Islet of Langerhans (tissue), 1 donor: Measurements from ENCODE around the gene THADA.

Experiments used
- FAIRE-seq: peaks from one replicate; lab custom pipeline; 2011; peaks lifted over from hg19 to GRCh38; lab: Jason Lieb, UNC

THADA gene

DNA sequence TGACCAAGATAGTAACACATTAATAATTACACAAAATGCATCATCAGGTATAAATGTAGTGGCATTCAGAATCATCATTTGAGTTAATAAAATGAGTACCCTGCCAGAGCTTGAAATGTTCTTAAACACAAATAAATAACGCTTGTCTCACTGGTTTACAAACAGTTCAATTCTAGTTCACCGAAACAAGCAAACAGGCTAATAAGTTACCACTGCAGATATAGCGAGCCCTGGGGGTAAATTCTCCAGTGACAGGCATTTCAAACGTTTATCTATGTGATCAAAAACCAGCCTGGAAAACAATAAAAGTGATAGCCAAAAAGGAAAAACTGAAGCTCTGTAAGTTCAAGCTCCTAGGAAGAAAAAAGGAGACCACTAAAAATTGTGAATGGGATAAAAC, 152.6 kb downstream of the THADA start:
- FAIRE-seq: no peak

DNA sequence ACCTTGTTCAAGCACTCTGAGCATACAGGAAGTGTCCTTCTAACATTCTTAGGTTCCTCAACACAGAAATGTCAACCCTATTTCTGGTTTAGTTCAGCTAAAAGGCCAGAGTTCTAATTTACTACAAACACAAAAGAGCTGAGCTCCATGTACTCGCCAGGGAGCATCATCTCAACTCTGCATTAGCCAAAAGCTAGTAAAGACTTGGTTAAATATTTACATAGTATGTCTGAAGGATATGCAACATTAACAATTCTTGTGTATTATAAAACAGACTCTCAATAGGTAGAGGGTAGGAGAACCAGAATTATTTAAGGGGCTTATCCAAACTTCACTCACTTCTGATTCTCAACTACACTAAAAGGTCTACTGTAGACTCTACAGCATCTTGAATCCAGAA, 154.6 kb downstream of the THADA start:
- FAIRE-seq: peak; percentile 60

DNA sequence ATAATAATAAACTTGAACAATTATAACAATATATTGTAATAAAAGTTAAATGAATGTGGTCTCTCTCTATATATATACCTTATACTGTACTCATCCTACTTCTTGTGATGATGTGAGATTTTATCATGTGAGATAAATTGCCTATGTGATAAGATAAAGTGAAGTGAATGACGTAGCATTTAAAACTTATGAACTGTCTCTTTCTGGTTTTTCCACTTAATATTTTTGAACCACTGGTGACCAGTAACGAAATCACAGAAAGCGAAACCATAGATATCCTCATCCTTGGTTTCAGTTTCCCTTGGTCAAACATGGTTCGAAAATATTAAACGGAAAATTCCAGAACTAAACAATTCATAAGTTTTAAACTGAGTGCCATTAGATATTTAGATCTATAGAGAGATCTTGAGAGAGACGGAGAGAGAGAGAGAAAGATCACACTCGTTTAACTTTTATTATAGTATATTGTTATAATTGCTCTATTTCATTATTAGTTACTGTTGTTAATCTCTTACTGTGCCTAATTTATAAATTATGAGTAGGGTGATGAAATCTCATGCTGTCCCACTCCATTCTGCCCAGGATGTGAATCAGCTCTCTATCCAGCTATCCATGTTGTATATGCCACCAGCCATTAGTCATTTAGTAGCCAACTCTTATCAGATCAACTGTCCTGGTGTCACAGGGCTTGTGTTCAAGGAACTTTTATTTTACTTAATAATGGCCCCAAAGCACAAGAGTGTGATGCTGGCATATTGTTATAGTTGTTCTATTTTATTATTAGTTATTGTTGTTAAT, 156.8 kb downstream of the THADA start:
- FAIRE-seq: peak; percentile 24

DNA sequence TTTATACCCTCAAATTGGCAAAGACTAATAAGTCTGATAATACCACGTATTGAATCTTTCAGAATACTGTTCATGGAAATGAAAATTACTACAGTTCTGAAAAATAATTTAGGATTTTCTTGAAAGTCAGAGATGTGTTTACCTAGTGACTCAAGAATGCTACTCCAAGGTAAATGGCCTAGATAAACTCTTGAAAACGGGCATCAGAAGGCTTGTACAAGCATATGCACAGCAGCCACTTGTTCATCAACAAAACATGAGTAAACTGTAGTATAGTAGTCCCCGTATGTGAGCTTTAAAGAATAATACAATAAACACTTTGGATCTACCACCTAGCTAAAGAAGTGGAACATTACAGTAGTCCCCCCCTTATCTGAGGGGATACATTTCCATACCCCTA, 157.5 kb downstream of the THADA start:
- FAIRE-seq: no peak

DNA sequence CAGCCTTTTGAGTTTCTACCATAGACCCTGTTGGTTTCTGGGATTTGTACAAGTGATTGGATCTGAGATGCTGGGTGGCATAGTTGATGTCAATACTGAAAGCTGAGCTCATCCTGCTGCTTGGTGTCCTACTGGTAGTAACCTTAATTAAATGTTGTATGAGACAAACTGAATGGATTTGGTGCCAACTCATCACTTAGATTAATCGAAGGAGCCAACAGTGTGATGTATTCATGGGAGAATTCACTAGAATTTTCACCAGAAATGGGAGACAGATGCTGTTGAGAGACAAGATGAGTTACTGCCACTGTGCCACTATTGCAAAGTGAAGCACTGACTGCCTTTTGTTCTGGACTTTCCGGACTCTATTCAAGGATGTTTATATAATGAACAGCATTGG, 158.5 kb downstream of the THADA start:
- no peak for FAIRE-seq

DNA sequence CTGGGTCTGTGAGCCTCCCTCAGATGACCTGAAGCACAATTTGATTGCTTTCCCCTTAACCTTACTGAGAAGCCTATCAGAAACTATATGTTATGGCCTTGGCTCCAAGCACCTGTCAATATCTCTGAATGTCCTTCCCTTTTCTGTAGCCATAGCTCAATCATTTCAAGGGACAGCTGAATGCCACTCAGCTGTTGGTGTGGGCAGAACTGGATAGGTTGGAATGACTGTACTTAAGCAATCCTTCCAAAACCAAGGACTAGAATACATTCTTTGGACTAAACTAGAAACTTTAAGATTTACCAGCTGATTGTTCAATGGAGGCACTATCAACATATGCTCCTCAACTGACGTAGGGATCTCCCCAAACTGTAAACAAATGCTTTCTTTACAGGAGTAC, 159.4 kb downstream of the THADA start:
- no peak for FAIRE-seq

DNA sequence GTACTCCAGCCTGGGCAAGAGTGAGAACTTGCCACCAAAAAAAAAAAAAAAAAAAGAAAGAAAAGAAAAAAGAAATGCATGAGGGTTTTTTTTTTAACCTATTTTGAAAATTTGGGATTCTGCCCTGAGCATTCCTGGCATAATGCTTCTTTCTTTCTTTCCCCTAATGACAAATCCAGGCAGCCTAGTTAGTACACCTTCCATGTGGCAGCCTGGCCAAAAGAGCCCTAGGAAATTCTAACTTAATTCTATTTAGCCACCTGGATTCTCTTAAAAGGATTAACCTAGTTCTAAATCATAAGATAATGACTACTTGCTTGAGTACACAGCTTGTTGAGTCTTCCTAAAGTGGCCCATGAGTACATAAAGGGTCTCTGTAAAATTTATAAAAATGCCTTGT, 160.1 kb downstream of the THADA start:
- FAIRE-seq: no peak

DNA sequence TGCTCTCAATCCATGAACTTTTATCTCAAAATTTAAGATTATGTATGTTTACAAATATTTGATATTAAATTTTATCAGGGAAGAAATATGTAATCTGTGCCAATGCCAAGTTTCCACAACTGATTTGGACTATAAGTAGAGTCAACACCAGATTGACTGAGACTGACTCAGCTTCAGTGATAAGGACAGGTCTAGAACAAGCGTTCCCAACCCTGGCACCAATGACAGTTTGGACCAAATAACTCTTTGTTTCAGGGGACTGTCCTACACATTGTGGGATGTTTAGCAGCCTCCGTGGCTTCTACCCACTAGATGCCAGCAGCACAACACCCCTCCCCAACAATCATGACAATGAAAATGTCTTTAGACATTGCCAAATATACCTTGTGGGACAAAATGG, 165.3 kb downstream of the THADA start:
- FAIRE-seq: no peak

DNA sequence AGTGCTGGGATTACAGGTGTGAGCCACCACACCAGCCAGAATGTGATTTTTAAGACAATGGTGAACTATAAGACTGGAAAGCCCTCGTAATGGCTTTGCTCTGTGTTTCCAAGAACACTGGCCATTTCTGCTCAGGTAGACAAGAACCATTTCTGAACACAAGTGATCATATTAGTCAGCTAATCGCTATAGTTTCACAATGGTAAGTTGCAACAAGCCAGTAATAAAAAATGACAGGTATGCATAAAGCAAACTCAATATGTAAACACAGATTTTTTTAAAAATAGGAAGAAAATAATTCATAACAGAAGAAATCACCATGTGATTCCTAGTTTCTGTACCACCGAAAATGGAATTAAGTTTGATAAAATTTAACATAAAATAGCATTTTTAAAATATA, 166.5 kb downstream of the THADA start:
- no peak for FAIRE-seq

DNA sequence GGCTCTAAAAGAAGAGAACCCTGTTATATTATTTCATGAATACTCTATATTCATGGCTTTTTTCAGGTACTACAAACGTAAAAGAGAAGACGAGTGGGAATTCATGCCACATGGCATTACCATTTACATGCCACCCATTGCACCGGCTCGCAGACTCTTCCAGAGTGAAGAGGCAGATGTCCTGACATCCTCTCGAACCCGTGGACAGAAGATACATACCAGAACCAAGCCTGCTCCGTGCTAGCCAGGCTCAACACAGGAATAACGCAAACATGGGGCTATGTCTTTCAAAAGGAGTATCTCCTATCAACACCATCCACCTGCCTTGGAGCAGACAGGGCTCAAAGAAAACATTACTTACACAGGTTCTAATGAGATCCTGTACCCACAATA, 168.8 kb downstream of the THADA start:
- no peak for FAIRE-seq

DNA sequence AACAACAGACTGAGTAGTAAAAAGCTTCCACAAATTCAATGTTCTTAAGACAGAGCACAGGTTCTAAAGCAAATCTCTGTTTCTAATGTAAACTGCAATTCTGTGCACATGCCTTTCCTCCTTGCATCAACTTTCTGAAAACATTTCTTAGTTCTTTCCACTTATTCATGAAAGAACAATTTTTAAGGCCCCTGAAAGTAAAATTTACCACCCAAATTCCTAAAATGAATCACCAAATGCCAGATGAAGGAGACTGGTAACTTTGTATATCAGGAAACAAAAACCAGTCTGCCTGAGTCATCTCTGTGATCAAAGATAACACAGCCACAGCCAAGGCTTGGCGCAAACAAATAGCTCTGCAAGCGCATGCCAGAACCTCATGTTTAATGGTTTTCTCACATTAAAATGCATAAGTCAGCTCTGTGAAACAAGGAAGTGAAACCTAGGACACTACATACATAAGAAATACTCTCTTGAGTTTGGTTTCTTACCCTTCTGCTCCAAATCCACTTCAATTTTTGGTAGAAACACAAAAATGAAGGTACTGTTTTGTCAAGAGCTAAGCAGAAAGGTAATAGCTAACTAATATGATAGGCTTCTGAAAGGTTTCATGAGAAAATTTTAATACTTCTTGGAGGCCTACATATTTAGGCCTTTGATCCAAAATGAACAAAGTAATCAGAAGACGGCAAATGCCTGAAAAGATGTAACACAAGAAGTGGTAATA, 169.4 kb downstream of the THADA start:
- FAIRE-seq: peak; percentile 41

DNA sequence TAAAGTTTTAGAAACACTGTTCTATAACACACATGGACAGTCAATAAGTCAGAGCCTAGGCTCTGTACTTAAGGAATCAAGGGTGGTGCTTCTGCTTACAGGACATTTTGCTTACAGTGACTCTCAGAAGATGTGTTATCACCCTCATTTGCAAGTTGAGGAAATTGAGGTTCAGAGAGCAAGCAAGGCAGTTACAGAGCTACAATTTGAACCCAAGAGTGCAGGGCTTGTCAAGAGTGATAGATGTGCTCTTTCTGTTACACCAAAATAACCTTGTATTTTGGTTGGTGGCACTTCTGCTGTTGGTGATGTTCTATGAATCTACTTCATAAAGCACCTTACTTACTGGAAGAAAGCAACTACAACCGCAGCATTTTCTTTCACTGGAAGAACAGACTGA, 170.2 kb downstream of the THADA start:
- no peak for FAIRE-seq

DNA sequence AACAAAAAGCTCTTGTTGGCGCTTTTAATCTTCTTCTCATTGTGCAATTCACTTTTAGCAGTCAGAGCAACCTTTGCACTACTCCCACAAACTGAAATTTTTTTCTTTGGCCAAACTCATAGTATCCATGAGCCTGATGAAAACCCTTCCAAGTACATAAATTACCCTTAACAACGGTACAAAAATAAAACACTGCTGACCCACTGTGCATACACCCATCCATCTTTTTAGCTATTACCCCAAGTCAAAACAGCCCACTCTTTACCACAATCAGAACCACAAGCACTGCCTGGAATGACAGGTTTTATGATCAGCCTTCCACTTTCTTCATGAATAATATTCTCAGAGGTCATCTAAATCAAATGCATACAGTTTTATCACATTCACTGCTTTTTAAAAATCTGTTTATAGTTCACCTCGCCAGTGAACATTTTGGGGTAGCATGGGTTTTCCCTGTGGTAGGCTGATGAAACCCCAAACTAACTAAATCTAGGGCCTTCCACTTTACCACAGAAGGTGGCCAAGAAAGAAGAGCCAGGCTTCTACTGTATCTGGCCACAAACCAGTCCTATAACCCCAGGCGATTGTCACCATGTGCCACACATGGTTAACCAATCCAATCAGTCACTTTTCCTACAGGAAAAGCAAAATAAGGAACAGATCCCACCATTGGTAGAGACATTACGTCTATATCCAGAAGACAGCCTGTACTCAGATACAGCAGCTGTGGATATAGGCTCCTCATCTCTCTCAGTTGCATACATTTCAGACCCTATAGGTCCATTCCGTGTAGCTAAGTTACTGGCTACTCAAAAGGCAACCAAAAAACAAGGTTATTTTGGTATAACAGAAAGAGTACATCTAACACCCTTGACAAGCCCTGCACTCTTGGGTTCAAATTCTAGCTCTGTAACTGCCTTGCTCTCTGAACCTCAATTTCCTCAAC, 171.3 kb downstream of the THADA start:
- no peak for FAIRE-seq

DNA sequence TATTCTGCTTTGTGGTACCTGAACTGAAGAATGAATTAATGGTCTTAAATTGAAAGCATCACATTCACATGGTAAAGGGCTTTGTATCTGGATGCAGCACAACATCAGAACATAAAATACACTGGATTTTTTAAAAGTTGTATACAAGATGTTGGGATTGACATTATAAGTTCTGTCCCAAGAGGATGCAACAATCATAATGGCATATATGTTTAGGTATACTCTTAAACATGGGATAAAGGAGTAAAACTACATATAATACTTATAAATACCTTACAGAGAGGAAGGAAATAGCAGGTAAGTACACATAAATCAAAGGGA, 171.9 kb downstream of the THADA start:
- FAIRE-seq: no peak

DNA sequence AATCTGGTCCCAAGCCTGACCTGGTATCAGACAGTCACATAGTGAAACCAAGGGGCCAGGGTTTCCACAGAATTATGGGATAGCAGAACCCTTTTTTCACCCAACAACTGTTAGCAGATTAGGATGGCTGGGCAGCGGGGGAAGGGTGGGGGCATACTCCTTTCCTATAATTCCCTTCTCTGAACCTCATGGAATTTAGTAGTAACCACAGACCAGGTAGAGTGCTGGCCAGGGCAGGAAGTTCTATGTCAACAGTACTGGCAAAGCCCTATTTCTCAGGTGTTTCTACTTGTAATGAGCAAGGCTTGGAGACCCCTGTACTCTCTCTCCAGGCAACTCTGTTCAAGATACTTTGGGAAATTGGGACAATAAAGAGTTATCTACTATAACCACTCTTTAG, 174.6 kb downstream of the THADA start:
- no peak for FAIRE-seq

DNA sequence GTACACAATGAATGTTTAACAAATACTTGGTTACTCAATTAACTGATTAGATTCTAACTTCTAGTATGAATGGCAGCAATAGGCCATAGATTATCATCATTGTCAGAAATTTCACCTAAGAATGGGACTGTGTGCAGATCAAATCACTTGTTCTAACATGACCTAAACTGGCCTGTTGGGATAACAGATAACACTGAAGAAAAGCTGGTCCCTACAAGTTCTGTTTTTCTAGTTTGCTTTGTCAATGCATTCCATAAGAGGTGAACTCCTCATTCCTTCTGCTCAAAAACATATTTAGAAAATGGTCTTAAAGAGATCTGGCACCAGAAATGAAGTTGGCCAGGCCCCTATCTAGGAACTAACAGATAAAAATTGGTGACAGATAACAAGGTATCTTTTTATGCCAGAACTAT, 175.4 kb downstream of the THADA start:
- no peak for FAIRE-seq

DNA sequence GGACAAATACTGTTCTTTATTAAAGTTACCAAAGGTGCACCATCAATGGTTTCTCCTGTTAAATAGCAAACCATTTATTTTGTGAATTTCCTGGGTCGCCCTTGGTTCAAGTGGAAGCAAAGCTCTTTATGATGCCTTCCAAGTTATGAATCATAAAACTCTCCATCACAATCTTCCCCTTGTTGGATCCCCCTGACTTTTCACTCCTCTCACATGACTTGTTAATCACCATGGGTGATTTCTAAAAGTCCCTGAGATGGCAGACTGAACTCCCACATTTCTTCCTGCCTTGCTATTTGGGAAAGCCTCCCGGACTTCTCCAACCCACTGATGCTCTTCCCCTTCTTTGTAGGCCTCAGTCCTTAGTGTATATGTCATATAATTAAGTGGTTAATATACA, 176.0 kb downstream of the THADA start:
- no peak for FAIRE-seq

DNA sequence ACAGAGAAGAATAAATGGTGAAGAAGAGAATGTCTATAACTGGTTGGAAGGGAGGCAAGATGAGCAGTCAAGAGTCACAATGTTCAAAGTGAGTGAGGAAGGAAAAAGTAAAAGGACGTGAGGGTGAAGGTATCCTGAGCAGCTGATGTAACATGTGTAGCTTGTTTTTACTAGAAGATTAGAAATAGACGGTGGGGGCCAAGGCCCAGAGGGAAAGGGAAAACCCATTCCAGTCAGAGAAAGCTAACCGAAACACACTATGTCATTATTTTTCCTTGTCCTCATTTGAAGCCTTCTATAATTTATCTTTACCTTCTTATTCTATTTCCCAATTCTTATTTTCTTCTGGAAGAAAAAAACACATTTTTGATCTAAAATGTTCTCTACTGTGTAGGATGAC, 176.6 kb downstream of the THADA start:
- FAIRE-seq: no peak

DNA sequence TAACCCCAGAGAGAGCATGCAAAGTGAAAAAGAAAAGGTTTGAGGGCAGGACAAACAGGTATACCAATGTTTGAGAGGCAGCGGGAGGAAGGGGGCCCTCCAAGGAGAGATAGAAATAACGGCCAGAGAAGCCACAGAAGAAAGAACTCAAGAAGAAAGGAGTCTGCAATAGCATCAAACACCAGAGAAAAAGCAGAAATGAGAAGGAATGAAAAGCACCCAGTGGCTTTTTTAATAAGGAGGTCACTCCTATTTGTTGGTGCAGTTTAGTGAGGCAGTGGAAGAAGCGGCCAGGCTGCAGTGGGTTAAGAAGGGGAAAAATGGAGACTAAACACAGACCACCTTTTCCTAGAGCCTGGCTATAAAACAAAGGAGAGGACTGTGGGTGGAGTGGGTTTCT, 177.2 kb downstream of the THADA start:
- no peak for FAIRE-seq

DNA sequence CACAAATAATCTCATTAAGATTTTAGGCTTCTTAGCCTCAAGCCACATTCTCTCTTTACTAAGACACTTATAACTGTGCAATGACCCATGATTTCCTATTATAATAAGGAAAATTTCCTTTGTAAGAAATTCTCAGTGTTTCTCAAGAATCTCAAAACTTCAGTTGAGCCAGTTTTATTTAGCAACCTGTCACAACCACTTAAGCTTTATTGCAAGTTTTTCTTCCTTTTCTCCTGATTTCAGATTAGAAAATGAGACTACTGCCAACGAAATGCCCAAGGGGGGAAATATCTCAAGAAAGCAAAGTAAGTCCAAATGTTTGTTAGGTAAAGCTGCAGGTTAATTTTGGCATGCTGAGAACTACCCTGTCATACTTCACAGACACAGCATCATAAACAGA, 178.5 kb downstream of the THADA start:
- no peak for FAIRE-seq

DNA sequence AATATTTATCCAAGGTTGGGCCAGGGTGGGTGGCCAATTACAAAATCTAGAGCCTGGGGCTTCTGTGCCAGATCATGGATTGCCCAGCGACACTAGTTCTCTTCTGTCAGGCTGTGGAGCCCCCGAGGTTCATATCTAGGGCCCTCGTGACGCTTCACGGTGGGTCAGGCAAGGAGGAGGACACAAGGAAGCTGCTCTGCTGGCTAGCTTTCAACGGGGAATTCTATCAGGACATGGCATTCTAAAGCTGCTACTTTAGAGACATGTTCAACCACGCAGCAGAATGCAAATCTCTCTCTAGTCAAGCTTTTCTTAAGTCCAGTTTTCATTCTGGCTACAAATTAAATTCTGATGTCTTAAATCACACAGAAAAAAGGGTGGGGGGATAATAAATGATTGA, 180.2 kb downstream of the THADA start:
- no peak for FAIRE-seq

DNA sequence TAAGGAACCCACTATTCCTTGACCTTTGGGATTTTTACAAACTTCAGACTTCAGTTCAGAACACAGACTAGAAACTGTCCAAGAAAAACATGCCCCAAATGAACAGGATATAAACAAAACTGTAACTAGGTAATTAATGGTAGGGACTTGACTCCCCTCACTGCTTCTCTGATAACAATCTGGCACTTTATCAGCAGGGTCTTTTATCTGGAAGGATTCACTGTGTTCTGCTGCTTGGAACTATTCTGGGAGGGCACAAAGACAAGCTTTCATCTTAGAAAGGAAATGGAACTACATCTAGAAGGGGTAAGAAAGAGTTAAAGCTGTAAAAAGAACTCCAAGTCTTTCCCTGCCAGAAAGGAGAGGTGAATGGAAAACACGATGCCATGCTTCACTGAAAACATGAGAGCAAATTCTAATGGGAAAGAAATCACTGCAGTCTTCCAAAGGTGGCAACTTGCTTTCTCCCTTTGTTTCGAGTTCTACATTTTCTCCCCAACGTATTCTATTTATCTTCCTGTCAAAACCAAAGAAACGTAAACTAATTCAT, 181.2 kb downstream of the THADA start:
- no peak for FAIRE-seq

DNA sequence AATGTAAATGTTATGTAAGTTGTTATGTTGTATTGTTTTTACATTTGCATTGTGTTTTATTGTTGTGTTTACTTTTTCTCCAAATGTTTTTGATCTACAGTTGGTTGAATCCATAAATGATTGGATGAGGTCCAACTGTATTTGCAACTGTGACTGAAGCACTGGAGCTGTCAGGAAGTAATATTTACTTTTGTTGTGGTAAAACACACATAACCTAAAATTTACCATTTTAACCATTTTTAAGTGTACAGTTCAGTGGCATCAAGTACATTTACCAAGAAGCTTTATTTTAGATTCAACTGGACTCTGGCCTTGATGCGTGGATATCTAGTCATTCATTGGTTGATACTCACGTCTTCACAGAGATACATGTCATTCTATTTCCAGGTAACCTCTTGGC, 181.8 kb downstream of the THADA start:
- no peak for FAIRE-seq
